K562 (cell line): ENCODE measurements around the gene IMPDH2. TPM values are rescaled to one million over a fixed set of nuclear protein-coding genes. Genes with fewer than 3 reads are reported as not detected.

Experiments used
- AFF4 ChIP-seq: sonication (generic); formaldehyde crosslinking; IDR thresholded peaks from 2 replicates; pipeline ENCODE4 v1.8.0; 2023; ENCODE audit warnings: mild to moderate bottlenecking, missing genetic modification reagents
- CREB3L1 ChIP-seq: fragments of 450-650 bp; IDR thresholded peaks from 2 replicates; pipeline ENCODE4 v1.6.1; 2014; ENCODE audit warnings: low read depth, mild to moderate bottlenecking, moderate library complexity, borderline replicate concordance
- HMBOX1 ChIP-seq: sonication (generic); IDR thresholded peaks from 2 replicates; pipeline ENCODE4 v1.6.1; 2016
- IRF2 ChIP-seq: sonication (generic); formaldehyde crosslinking; IDR thresholded peaks from 2 replicates; pipeline ENCODE4 v1.8.1; 2022; ENCODE audit warnings: mild to moderate bottlenecking, missing genetic modification reagents
- MAX ChIP-seq: sonication (generic); formaldehyde crosslinking; IDR thresholded peaks from 2 replicates; pipeline ENCODE4 v1.9.0; 2022; ENCODE audit warnings: mild to moderate bottlenecking, missing genetic modification reagents
- NEUROD1 ChIP-seq: fragments of 150-350 bp; IDR thresholded peaks from 2 replicates; pipeline ENCODE4 v1.6.1; 2014; ENCODE audit warnings: borderline replicate concordance, low read length, low read depth; ENCODE audit not compliant: partially characterized antibody
- NONO ChIP-seq, 2 experiments: fragments of 200-400 bp in 1 of 2; fragments of 450-650 bp in 1 of 2; formaldehyde crosslinking in 1 of 2; IDR thresholded peaks; 2 replicates each; pipeline ENCODE4 v1.6.1; 2017; ENCODE audit warnings: low read depth in 2 of 2, mild to moderate bottlenecking in 2 of 2, moderate library complexity in 2 of 2, low read length in 1 of 2
- POLR2G ChIP-seq: fragments of 200-400 bp; formaldehyde crosslinking; IDR thresholded peaks from 2 replicates; pipeline ENCODE4 v1.6.1; 2017; ENCODE audit warnings: low read depth, mild to moderate bottlenecking, antibody characterized with exemption, low read length, moderate library complexity
- POU5F1 ChIP-seq: fragments of 150-350 bp; IDR thresholded peaks from 2 replicates; pipeline ENCODE4 v1.6.1; 2014; ENCODE audit warnings: borderline replicate concordance, low read length, low read depth, mild to moderate bottlenecking; ENCODE audit not compliant: partially characterized antibody
- TAF15 ChIP-seq: fragments of 200-400 bp; formaldehyde crosslinking; IDR thresholded peaks from 2 replicates; pipeline ENCODE4 v1.6.1; 2017; ENCODE audit warnings: mild to moderate bottlenecking, low read depth, low read length, moderate library complexity
- ZNF121 ChIP-seq: sonication (generic); formaldehyde crosslinking; conservative IDR thresholded peaks from 2 replicates; pipeline ENCODE4 v1.8.0; 2022; ENCODE audit warnings: missing genetic modification reagents
- ZNF507 ChIP-seq: conservative IDR thresholded peaks from 2 replicates; pipeline ENCODE4 v1.6.1; 2017; ENCODE audit warnings: missing genetic modification characterization, missing compliant biosample characterization
- polyA plus RNA-seq, 8 experiments: library from polyadenylated mRNA; depleted of rRNA in 4 of 8; stranded (reverse) in 5 of 8; unstranded in 3 of 8; fragments of >200 nt; fragmentation: Nextera tagmentation in 2 of 8; fragmentation: Illumina TruSeq in 1 of 8; extraction: Ambion mirVana in 2 of 8; extraction: Trizol in 1 of 8; gene quantifications; 2 replicates each; pipeline versions ENCODE4 v1.2.1 to v1.2.3, GENCODE V29; 2011 to 2014; ENCODE audit warnings: inconsistent platforms in 1 of 8, missing spikeins in 1 of 8
- total RNA-seq, 7 experiments: library from RNA; depleted of rRNA in 6 of 7; stranded (reverse); fragments of >200 nt in 6 of 7; fragmentation: Illumina TruSeq in 2 of 7; extraction: Trizol in 2 of 7; gene quantifications; 2 replicates each; pipeline versions ENCODE4 v1.2.1 to v1.2.3, GENCODE V29; 2011 to 2021; ENCODE audit warnings: low replicate concordance in 1 of 7

Gene IMPDH2
- total and polyA plus RNA-seq, 9 of the 15 experiments (the other 6 are each of a cell fraction or from before 2014, with no cell fraction given), result 318 to 507 (median 366) TPM

- no peak for TF ChIP-seq AFF4
- no peak for TF ChIP-seq ZNF121 (CRISPR knock-in tag)
- TF ChIP-seq NONO (IDR thresholded peaks at IDR 0.05; ENCODE audit: low read depth in 2 of 2, low read length in 1 of 2), result peak in 1 of 2 experiments; percentile 71; a peak in 3 of 4 replicates
- TF ChIP-seq TAF15, result no peak
- TF ChIP-seq ZNF507 (tag), result no peak
- peak; percentile 51; the same call in 1 of the 2 replicates for TF ChIP-seq CREB3L1
- TF ChIP-seq HMBOX1, result no peak
- TF ChIP-seq POU5F1, result no peak
- TF ChIP-seq POLR2G, result peak; percentile 62
- no peak for TF ChIP-seq IRF2 (CRISPR knock-in tag)
- TF ChIP-seq MAX, result peak; percentile 62
- no peak for TF ChIP-seq NEUROD1
Measured at GRCh38 chr3:49021813-49022687, 7.1 kb downstream of the IMPDH2 start, which contains the start of gene NDUFAF3 (continued).
